H54 (cell line): ENCODE results near the gene COPG2.

Source experiments
- DNase-seq: peaks from one replicate; pipeline ENCODE4 v3.0.0; 2011; ENCODE audit warnings: low spot score, mixed read lengths; ENCODE audit not compliant: insufficient read length
- FAIRE-seq: peaks from 3 replicates; lab custom pipeline; 2011; peaks lifted over from hg19 to GRCh38; lab: Jason Lieb, UNC
- POLR2A ChIP-seq: IDR thresholded peaks from 2 replicates; pipeline ENCODE4 v1.6.1; 2011; ENCODE audit warnings: low read depth, mild to moderate bottlenecking, low read length

COPG2 gene

DNA sequence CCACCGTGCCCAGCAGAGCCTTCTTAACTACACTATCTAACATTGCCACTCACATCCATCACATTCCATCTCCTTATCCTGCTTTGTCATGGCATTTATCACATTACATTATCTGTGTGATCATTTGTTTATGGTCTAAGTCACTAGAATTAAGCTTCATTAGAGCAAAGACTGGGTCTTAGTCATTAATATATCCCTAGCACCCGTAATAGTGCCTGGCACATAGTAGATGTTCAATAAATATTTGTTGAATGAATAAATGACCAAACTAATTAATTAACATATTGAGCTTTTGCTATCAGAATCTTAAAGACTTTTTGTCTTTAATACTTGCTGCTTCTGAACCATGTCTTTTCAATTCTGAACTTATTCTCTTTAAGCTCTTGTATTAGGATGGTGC lies 5.9 kb upstream of the COPG2 start:
- FAIRE-seq (no peak), DNase-seq (no peak)
- no peak for TF ChIP-seq POLR2A

DNA sequence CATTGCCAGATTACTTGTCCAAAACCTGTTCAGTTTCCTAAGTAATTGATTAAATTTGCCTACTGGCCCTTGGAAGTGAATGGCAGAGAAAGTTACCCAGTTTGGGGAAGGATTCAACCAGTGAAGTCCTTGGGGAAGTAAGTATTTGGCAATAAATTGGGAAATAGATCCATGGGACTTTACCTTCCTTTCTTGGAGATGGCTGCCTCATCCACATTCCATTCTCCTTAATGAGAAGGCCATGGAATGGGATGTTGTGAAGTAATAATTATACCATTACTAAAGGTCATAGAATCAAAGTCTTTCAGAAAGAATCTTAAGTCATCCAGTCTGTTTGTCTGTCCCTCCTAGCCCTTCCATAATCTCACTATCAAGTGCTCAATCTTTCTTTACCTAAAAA lies 4.5 kb upstream of the COPG2 start:
- no peak for FAIRE-seq
- DNase-seq, result no peak
- TF ChIP-seq POLR2A, result no peak

DNA sequence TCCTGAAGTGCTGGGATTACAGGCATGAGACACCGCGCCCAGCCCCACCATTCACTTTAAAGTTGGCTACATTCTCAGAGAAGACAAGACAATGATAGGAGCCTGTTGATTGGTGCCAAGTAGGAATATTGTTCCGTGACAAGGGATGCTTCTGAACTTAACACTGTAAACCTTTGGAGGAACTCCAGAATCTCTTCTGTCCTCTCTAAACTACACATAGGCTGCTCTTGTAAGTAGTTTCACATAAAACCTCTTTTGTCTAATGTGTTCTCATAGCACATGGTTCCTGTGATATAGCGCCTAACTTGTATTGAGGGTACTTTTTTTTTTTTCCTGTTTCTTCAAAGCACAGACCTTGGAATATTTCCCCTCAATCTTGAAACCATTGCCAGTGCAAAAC lies 3.6 kb upstream of the COPG2 start:
- no peak for FAIRE-seq
- TF ChIP-seq POLR2A, result no peak
- no peak for DNase-seq

DNA sequence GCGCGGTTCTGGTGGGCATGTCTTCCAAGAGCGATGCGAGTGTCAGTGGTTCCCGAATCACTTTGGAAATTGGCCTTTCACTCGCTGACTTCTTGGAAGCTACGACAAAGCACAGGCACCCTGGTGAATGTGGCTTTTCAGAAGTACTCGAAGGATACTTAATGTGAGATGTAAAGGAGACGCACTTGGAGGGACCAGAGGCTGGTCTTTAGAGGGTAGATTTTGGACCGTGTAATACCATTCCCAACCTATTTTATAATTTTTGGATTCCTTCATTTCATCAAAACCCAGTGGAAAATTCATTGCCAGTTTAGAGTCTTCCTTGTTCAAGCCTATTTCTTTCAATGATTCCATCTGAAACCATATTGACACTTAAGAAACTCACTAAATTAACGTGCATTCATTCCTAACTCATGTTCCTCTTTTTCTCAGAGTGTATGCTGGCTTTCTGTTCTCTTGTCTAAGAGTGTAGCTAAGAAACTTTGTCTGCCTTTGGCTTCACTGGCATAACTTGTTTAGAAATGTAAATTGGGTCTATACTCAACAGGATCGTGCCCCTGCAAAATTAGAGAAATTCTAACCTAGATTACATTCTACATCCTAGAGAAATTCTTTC lies 645 bp upstream of the COPG2 start:
- DNase-seq (peak; percentile 23), FAIRE-seq (no peak)
- no peak for TF ChIP-seq POLR2A

DNA sequence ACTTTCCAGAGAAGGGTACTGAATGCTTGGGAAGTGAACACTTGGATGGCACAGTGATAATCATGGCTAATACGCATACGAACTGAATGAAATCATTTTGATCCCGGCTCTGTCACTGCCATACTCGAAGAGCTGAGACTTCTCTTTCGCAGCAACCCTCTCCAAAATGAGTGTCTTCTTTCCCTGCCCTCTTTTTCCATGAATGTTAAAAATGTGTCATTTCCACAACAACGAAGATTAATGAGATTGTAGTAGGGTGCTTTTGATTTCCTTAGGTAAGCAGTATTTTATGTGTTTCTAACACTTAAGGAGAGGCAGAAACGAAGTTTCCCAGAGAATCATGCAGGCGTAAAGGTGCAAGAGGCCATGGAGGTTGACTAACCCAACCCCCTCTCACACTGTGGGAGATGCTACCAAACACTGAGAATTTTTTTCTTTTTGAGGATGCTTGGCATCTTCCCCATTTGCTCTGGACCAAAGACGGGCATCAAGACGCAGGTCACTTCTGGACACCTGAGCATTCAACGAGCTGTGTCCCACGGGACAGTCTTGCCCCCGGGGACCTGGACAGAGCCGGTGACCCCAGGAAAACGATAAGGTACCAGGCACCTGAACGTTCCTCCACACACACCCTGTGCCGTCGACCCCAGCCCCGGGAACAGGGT lies 823 bp downstream of the COPG2 start:
- FAIRE-seq (no peak), DNase-seq (no peak)
- no peak for TF ChIP-seq POLR2A

DNA sequence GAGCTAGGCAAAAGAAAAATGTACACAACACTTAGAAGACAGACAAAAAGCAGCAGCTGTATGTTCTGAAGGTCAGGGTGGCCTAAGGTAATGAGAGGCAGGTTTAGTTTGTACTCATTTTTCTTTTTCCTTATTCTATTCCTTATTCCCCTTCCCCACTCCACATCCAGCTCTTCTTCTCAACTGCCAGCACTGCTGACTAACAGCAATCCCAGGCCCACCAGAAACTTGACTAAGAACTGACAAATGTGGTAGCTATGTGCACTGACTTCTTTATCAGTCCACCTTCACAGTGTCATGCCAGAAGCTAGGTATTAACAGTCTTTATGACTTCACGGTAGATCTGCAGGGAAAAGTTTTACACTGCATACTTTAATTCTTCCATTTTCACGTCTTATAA lies 6.1 kb downstream of the COPG2 start:
- DNase-seq, result no peak
- FAIRE-seq, result no peak
- TF ChIP-seq POLR2A, result no peak

DNA sequence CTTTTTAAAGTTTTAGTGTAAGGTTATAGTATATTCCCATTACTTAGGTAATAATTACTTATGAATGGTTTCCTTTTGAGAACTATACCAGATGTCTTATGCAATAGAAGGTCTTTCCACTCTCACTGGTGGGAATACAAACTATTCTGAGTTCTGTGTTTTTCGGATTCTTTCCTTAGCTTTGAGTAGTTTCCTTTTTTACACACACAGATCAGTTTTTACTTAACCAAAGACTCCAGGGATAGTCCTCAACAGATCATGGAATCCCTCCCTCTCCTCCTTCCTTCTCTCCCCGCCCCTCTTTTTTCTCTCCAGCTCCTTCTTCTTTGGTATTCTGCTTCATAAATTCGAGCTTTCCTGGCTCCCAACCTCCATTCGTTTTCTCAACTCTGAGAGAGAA lies 13.3 kb downstream of the COPG2 start:
- DNase-seq, result no peak
- FAIRE-seq, result no peak
- TF ChIP-seq POLR2A, result no peak

DNA sequence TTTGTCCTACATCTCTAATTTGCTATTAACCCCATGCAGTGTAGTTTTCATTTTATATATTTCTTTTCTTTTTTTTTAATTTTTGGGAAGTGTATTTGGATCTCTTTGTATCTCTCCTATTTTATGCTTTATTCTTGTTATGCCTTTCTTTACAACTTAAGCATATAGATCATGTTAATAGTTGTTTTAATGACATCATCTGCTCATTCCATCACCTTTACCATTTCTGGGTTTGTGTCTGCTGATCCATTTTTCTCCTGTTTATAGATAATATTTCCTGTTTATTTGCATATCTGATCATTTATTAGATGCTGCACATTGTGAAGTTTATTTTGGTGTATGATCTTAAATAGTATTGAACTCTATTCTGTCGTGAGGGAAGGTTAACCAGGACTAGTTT lies 13.7 kb downstream of the COPG2 start:
- no peak for DNase-seq
- TF ChIP-seq POLR2A, result no peak
- FAIRE-seq, result no peak

DNA sequence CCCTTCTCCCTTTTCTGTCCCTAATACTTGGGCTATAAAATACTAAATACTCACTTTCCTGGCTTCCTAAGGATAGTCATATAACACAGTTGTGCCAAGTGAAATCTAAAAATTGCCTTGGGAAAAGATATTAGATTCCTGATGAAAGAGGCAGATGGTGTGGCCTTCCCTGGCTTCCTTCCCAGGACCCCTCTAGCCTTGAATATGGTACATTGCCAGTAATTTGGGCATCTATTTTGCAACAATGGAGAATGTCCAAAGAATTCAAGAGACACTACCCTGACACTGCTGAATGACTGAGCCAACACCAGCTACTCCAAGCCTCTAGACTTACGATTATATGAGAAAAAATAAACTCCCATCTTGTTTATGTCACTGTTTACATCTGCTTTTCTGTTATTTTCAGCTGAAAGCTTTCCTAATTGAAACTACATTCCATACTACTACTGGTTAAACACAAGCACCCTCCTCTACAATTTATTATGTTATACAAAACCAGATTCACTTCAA lies 17.9 kb downstream of the COPG2 start:
- no peak for DNase-seq
- no peak for FAIRE-seq
- TF ChIP-seq POLR2A, result no peak

DNA sequence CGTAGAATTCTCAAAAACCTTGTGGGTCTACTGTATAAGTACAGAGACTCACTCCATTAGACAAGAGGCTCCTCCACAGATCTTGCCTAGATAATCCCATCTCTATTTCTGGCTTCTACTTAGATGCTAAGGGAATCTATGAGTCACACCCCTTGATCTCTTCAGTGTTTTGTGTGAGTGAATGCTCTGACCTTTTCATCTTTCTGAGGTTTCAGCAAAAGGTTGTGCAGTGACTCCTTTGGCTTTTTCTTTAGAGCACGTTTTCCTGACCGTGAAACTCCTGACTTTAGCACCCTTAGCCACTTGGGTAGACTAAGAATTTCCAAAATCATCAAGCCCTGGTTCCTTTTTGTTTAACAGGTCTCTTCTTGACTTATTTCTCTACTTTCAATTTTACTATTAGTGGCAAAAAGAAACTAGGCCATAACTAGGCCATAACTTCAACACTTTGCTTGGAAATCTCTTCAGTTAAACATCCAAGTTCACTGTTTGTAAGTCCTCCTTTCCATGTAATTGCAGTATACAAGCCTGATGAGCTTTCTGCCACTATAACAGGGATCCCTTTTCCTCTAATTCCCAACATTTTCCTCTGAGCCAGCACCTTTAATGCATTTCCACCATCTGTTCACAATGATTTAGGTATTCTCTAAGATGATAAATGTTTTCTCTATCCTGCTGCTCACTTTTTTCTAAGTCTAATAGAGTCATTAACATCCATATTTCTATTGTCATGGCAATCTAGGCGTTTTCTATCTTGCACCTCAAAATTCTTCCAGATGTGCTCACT lies 19.4 kb downstream of the COPG2 start:
- DNase-seq (no peak), FAIRE-seq (no peak)
- TF ChIP-seq POLR2A, result no peak

DNA sequence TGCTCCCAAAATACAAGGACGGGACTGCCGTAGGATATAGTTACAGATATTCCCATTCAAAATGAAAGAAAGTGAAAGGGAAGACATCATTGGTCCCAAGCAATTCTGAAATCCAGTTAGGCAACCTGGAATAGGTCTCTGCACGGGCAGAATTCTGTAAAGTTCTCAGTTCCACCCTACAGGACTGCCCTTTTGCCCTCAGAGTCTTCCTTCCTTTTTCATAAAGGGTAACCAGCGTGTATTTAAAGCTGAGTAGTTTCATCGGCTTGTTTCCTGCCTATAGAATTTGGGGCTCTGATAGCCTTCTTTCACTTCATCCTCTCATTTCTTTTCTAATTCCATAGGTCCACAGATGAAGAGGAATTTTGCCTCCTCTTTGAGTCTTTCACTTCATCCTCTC lies 20.0 kb downstream of the COPG2 start:
- no peak for TF ChIP-seq POLR2A
- DNase-seq, result no peak
- FAIRE-seq, result no peak

DNA sequence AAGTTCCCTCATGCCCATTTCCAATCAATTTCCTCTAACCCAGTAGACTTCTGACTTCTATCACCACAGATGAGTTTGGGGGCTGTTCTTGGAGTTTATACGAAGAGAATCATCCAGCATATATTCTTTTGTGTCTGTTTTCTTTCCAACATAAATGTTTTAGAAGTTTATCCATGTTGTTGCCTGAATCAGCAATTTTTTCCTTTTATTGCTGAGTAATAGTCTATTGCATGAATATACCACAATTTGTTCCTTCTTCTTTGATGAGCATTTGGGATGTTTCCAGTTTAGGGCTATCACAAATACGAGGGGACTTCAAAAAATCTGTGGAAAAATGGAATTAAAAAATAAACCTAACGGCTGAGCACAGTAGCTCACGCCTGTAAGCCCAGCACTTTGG lies 26.2 kb downstream of the COPG2 start:
- TF ChIP-seq POLR2A, result no peak
- DNase-seq (no peak), FAIRE-seq (no peak)

DNA sequence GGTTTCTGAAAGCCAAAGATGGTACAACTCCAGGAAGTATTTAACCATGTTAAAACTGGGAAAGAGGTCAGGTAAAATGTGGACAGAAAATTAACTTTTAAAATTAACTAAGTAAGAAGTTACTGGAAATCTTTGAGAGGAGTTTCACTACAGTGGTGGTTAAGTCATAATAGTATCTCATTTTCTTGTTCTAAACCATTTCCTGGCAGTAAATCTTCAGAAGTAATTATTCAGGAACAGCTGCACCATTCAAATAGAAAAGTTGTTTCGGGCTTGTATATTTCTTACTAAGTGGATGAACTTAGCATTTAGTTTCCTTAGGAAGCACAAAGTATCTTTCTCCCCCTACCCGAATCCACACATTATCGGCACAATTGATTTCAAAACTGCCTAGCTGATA lies 27.1 kb downstream of the COPG2 start:
- no peak for FAIRE-seq
- DNase-seq, result no peak
- TF ChIP-seq POLR2A, result no peak

DNA sequence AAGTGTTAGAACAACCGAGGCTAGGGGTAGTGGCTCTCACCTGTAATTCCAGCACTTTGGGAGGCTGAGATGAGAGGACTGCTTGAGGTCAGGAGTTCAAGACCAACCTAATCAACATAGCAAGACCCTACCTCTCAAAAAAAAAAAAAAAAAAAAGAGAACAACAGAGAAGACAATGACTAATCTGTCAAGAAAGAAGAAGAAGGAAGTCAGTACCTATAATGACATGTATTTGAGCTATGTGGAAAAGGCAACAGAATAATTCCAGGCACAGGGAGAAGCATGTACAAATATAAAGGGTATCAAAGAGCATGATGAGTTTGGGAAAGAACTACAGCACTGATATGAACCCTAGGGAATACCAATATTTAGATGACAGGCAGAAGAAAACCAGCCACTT lies 27.5 kb downstream of the COPG2 start:
- no peak for FAIRE-seq
- no peak for TF ChIP-seq POLR2A

More for the DNA sequence above, 27.5 kb downstream of the COPG2 start:
- no peak for DNase-seq
